Activated CD4-positive, alpha-beta T cell treated with anti-CD3 and anti-CD28 coated beads, Interleukin-2, amount 10 ng/mL, durations not matched to agents 24 days and 14 days (primary cell): Measurements from ENCODE around the gene TTC22. TPM values are rescaled to one million over a fixed set of nuclear protein-coding genes. Genes with fewer than 3 reads are reported as not detected.
A peak's percentile ranks its signal among the peaks of the same experiment; 100 is the strongest.

Experiments
- DNase-seq: peaks from one replicate; pipeline ENCODE4 v3.0.0; 2022
- H3K27ac Mint-ChIP-seq: one replicate; pipeline ENCODE4 v1.8.0; 2022; ENCODE audit warnings: mild to moderate bottlenecking, mixed read lengths
- H3K27me3 Mint-ChIP-seq: one replicate; pipeline ENCODE4 v1.8.0; 2022; ENCODE audit warnings: mixed read lengths
- H3K36me3 Mint-ChIP-seq: one replicate; pipeline ENCODE4 v1.8.0; 2022; ENCODE audit warnings: low read depth, mild to moderate bottlenecking, mixed read lengths
- H3K4me1 Mint-ChIP-seq: one replicate; pipeline ENCODE4 v1.8.0; 2021; ENCODE audit warnings: mixed read lengths
- H3K4me3 Mint-ChIP-seq: one replicate; pipeline ENCODE4 v1.8.0; 2022; ENCODE audit warnings: mild to moderate bottlenecking, moderate library complexity, mixed read lengths
- H3K9me3 Mint-ChIP-seq: one replicate; pipeline ENCODE4 v1.8.0; 2021; ENCODE audit warnings: mixed read lengths
- intact Hi-C: fragments of 100-400 bp; cut with micrococcal nuclease; formaldehyde crosslinking; loops from one replicate; pipeline ENCODE4 v1.15.1; 2023
- total RNA-seq: library from RNA; stranded (reverse); gene quantifications from 2 replicates; pipeline ENCODE4 v1.2.3, GENCODE V29; 2022

The TTC22 gene
- total RNA-seq, 1 donor from 2014 or later: 1.6 TPM

GRCh38 chr1:54818461-54819194 is 17.5 kb upstream of the TTC22 start:
- H3K9me3 Mint-ChIP-seq: peaks cover 5% of the 10 kb centered on the region
- H3K4me3 Mint-ChIP-seq: no peak overlapping the region
- H3K4me1 Mint-ChIP-seq: no peaks in the 10 kb centered on the region
- no peak overlapping the region for H3K27ac Mint-ChIP-seq
- DNase-seq: no peak
- H3K27me3 Mint-ChIP-seq: peaks cover 13% of the 10 kb centered on the region
- H3K36me3 Mint-ChIP-seq: no peaks in the 10 kb centered on the region
- intact Hi-C loops: no loop called here

- no peak for DNase-seq
- H3K9me3 Mint-ChIP-seq: no peaks in the 10 kb centered on the region
- no peaks in the 10 kb centered on the region for H3K36me3 Mint-ChIP-seq
- intact Hi-C loops: no loop called here
- H3K4me3 Mint-ChIP-seq: no peak overlapping the region
- H3K27ac Mint-ChIP-seq: no peak overlapping the region
- peaks cover 7% of the 10 kb centered on the region for H3K27me3 Mint-ChIP-seq
- peaks cover 7% of the 10 kb centered on the region for H3K4me1 Mint-ChIP-seq
Observed at GRCh38 chr1:54816951-54817350, 15.8 kb upstream of the TTC22 start.

- Mint-ChIP-seq H3K27ac (no peak overlapping the region), H3K4me3 (no peak overlapping the region), H3K4me1 (peaks cover 7% of the 10 kb centered on the region), H3K27me3 (peaks cover 6% of the 10 kb centered on the region), H3K9me3 (no peaks in the 10 kb centered on the region), H3K36me3 (no peaks in the 10 kb centered on the region)
- intact Hi-C loops: no loop called here
- peak; percentile 49 for DNase-seq
Observed at GRCh38 chr1:54816130-54816529, 15.0 kb upstream of the TTC22 start.

DNA sequence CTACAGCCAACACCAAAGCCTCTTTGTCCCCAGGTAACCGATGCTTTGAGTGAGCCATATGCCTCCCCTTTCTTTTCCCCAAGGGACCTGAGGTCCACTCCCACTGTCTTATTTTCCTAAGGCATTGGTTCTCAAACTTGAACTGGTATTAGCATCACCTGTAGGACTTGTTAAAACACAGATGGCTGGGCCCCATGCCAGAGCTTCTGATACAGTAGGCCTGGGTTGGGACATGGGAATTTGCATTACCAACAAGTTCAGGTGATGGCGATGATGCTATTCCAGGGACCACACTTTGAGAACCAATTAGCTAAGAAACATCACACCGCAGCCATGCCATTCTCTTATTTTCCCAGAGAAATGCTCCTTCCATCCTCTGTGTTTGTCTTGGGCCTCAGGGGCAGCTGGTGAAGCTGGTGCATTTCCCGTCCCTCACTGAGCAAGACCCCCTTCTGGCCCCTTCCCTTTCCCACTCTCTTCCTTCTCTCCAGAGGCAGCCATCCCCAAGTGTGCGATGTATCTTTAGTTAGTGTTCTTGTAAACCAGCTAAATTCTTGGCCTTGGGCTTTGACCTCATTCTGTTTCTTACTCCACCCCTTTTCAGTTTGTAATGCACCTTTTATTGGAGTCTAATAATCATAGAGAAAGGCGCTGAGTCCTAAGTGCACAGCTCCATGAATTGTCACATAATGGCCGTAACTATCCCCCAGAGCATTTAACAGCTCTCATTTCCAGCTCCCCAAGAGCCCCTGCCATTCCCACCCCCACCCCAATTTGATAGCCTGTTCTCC is 14.2 kb upstream of the TTC22 start:
- intact Hi-C loops: no loop called here
- Mint-ChIP-seq H3K4me1 (peaks cover 7% of the 10 kb centered on the region), H3K27me3 (peaks cover 3% of the 10 kb centered on the region), H3K27ac (no peak overlapping the region), H3K36me3 (no peaks in the 10 kb centered on the region), H3K4me3 (no peak overlapping the region), H3K9me3 (no peaks in the 10 kb centered on the region)
- no peak for DNase-seq

- no peak overlapping the region for H3K4me3 Mint-ChIP-seq
- H3K36me3 Mint-ChIP-seq: no peaks in the 10 kb centered on the region
- no peak for DNase-seq
- H3K27ac Mint-ChIP-seq: no peak overlapping the region
- H3K9me3 Mint-ChIP-seq: no peaks in the 10 kb centered on the region
- intact Hi-C loops: no loop called here
- H3K27me3 Mint-ChIP-seq: no peaks in the 10 kb centered on the region
- H3K4me1 Mint-ChIP-seq: peaks cover 10% of the 10 kb centered on the region
Observed at GRCh38 chr1:54814571-54814970, 13.4 kb upstream of the TTC22 start.

DNA sequence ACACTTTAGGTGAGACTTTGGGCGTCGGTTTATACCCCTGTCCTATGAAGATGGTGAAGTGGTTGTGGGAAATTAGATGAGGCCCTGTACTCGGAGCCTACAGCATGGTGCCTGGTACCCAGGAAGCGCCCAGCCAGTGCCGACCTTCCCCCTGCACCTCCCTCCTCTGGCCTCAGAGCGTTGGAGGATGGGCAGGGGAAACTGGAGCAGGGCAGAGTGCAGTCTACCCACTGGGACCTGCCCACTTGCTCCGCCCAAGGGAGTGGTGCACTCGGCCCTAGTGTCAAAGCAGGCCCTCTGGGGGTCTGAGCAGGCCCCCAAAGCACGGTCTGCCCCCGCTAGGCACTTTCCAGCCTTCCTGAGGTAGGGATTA is 13.0 kb upstream of the TTC22 start:
- Mint-ChIP-seq H3K36me3 (no peaks in the 10 kb centered on the region), H3K27me3 (no peaks in the 10 kb centered on the region), H3K4me1 (peaks cover 10% of the 10 kb centered on the region), H3K9me3 (no peaks in the 10 kb centered on the region), H3K4me3 (no peak overlapping the region), H3K27ac (no peak overlapping the region)
- DNase-seq: no peak
- intact Hi-C loops: no loop called here

GRCh38 chr1:54813485-54814125 is 12.5 kb upstream of the TTC22 start:
- no peaks in the 10 kb centered on the region for H3K36me3 Mint-ChIP-seq
- intact Hi-C loops: no loop called here
- H3K4me1 Mint-ChIP-seq: peaks cover 10% of the 10 kb centered on the region
- no peaks in the 10 kb centered on the region for H3K27me3 Mint-ChIP-seq
- no peak overlapping the region for H3K4me3 Mint-ChIP-seq
- no peak overlapping the region for H3K27ac Mint-ChIP-seq
- DNase-seq: peak; percentile 53
- H3K9me3 Mint-ChIP-seq: no peaks in the 10 kb centered on the region

- Mint-ChIP-seq H3K27me3 (no peaks in the 10 kb centered on the region), H3K36me3 (no peaks in the 10 kb centered on the region), H3K9me3 (no peaks in the 10 kb centered on the region), H3K4me1 (peaks cover 12% of the 10 kb centered on the region), H3K4me3 (no peak overlapping the region), H3K27ac (no peak overlapping the region)
- DNase-seq: peak; percentile 72
- intact Hi-C loops: no loop called here
Observed at GRCh38 chr1:54812801-54813484, 11.8 kb upstream of the TTC22 start.

DNA sequence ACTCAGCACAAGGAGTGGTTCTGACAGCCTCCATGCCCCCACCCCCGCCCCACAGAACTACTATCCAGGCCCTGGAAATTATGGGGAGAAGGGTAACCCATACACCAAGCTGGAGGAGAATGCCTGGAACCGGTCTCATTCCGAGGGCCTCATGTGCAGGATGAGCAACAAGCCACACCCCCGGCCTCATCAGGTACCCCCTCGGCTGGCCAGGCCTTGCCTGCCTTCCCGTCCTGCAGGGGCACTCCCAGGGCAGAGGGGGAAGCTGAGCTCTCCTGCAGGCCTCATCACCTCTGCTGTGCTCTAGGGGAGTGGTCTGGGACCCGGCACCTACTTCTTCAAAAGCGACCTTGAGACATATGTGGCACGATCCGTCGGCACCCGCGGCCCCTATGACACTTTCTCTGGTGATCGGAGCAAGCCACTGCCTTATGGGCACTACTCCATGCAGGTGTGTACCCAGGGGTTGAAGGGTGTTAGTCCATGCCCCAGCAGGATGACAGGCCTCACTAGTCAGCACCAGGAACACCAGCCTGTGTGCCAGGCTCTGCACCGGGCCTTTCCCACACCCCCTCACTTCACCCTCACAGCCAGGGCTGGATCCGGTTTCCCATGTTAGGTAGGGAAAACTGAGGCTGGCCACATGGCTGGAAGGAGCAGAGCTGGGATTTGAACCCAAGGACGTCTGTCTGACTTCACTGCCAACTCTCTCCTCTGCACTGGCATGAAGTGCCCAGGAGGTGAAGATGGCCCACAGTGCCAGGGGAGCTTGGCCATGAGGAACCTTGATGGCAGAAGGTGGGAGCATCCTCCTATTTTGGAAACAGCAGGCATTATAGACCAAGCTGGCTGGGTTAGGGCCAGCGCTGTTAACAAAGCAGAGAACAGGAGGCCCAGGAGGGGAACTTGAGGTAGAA is 10.9 kb upstream of the TTC22 start:
- Mint-ChIP-seq H3K4me1 (peaks cover 16% of the 10 kb centered on the region), H3K27ac (no peak overlapping the region), H3K27me3 (no peaks in the 10 kb centered on the region), H3K36me3 (no peaks in the 10 kb centered on the region), H3K9me3 (no peaks in the 10 kb centered on the region), H3K4me3 (no peak overlapping the region)
- intact Hi-C loops: loop anchor here (2.0 kb wide), 1 partner anchor 313 kb away; no protein-coding TSS in a partner anchor
- DNase-seq: no peak

GRCh38 chr1:54811066-54811465 is 9.9 kb upstream of the TTC22 start:
- intact Hi-C loops: loop anchor here (2.0 kb wide), 1 partner anchor 312 kb away; no protein-coding TSS in a partner anchor
- Mint-ChIP-seq H3K27me3 (no peaks in the 10 kb centered on the region), H3K4me1 (peaks cover 19% of the 10 kb centered on the region), H3K27ac (no peak overlapping the region), H3K9me3 (no peaks in the 10 kb centered on the region), H3K4me3 (no peak overlapping the region), H3K36me3 (no peaks in the 10 kb centered on the region)
- DNase-seq: no peak

- no peaks in the 10 kb centered on the region for H3K27me3 Mint-ChIP-seq
- DNase-seq: peak; percentile 92
- intact Hi-C loops: loop anchor here (1.0 to 2.0 kb wide), 2 partner anchors 138 to 312 kb away; no protein-coding TSS in a partner anchor
- no peaks in the 10 kb centered on the region for H3K9me3 Mint-ChIP-seq
- H3K4me3 Mint-ChIP-seq: no peak overlapping the region
- H3K27ac Mint-ChIP-seq: no peak overlapping the region
- H3K4me1 Mint-ChIP-seq: peaks cover 19% of the 10 kb centered on the region
- no peaks in the 10 kb centered on the region for H3K36me3 Mint-ChIP-seq
Observed at GRCh38 chr1:54810153-54810942, 9.2 kb upstream of the TTC22 start.

- no peak overlapping the region for H3K27ac Mint-ChIP-seq
- no peaks in the 10 kb centered on the region for H3K9me3 Mint-ChIP-seq
- peaks cover 26% of the 10 kb centered on the region for H3K4me1 Mint-ChIP-seq
- no peak overlapping the region for H3K4me3 Mint-ChIP-seq
- H3K36me3 Mint-ChIP-seq: no peaks in the 10 kb centered on the region
- no peaks in the 10 kb centered on the region for H3K27me3 Mint-ChIP-seq
- intact Hi-C loops: loop anchor here (1.0 to 2.0 kb wide), 2 partner anchors 137 to 311 kb away; no protein-coding TSS in a partner anchor
- no peak for DNase-seq
Observed at GRCh38 chr1:54809496-54810074, 8.5 kb upstream of the TTC22 start.
